C4-2B (cell line): ENCODE measurements around the gene ADCY2.

Experiments used
- ZFX ChIP-seq: fragments of 450-650 bp; IDR thresholded peaks from 2 replicates; pipeline ENCODE4 v1.6.1; 2017
- TF ChIP-seq, protein P1 (sequence below): fragments of 450-650 bp; conservative IDR thresholded peaks from 2 replicates; pipeline ENCODE4 v1.5.1; 2017; ENCODE audit warnings: mild to moderate bottlenecking

DNA sequence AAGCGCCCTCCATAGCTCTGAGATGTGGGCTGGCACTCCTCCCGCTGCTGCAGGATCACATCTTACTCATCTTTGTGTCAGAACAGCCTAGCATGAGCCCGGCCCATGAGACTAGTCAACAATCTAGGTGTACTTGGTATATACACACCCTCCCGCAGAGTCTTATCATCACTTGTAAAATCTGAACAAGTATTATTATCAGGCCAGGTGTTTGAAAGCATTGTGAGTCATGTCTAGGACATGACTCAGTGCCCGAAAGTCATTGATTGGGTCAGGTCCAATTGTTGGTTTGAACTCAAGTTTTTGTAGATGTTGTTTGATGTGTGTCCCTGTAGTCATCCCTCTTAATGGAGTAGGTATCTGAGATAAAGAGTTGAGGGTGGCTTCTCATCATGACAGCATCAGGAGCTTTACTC lies 346.3 kb downstream of the ADCY2 start:
- TF ChIP-seq, protein P1, sequence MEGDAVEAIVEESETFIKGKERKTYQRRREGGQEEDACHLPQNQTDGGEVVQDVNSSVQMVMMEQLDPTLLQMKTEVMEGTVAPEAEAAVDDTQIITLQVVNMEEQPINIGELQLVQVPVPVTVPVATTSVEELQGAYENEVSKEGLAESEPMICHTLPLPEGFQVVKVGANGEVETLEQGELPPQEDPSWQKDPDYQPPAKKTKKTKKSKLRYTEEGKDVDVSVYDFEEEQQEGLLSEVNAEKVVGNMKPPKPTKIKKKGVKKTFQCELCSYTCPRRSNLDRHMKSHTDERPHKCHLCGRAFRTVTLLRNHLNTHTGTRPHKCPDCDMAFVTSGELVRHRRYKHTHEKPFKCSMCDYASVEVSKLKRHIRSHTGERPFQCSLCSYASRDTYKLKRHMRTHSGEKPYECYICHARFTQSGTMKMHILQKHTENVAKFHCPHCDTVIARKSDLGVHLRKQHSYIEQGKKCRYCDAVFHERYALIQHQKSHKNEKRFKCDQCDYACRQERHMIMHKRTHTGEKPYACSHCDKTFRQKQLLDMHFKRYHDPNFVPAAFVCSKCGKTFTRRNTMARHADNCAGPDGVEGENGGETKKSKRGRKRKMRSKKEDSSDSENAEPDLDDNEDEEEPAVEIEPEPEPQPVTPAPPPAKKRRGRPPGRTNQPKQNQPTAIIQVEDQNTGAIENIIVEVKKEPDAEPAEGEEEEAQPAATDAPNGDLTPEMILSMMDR = no peak
- no peak for TF ChIP-seq ZFX
